ENCODE measurements around the gene P2RY6. TPM values are rescaled to one million over a fixed set of nuclear protein-coding genes. Genes with fewer than 3 reads are reported as not detected.

P2RY6 gene
- total RNA-seq, 1 donor from 2014 or later = 3.7 TPM

DNA sequence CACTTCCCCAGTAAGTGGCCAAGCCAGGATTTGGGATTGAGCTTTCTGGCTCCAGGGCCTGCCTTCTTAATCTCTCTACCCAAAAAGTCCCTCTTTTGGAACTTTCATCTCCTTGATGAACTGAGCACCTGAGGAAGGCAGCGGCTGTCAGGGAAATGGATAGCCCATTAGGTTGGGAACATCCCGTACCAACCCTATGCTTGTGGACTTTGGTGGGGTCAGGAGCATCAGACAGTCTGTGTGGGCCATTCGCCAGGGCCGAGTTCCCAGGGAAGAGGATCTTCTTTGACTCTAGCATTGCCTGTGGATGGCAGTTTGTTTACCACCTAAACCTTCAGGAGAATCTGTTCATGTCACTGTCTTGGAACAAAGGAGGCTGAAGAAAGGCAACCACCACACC is 66.1 kb downstream of the P2RY6 start:
- DNase-seq (ENCODE audit: low read depth) = no peak
- TF ChIP-seq, protein P1, sequence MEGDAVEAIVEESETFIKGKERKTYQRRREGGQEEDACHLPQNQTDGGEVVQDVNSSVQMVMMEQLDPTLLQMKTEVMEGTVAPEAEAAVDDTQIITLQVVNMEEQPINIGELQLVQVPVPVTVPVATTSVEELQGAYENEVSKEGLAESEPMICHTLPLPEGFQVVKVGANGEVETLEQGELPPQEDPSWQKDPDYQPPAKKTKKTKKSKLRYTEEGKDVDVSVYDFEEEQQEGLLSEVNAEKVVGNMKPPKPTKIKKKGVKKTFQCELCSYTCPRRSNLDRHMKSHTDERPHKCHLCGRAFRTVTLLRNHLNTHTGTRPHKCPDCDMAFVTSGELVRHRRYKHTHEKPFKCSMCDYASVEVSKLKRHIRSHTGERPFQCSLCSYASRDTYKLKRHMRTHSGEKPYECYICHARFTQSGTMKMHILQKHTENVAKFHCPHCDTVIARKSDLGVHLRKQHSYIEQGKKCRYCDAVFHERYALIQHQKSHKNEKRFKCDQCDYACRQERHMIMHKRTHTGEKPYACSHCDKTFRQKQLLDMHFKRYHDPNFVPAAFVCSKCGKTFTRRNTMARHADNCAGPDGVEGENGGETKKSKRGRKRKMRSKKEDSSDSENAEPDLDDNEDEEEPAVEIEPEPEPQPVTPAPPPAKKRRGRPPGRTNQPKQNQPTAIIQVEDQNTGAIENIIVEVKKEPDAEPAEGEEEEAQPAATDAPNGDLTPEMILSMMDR (conservative IDR thresholded peaks at IDR 0.05; ENCODE audit: low read depth, low read length) = no peak
- H3K4me3 ChIP-seq (ENCODE audit: low read depth, low read length) = no peak overlapping the region

DNA sequence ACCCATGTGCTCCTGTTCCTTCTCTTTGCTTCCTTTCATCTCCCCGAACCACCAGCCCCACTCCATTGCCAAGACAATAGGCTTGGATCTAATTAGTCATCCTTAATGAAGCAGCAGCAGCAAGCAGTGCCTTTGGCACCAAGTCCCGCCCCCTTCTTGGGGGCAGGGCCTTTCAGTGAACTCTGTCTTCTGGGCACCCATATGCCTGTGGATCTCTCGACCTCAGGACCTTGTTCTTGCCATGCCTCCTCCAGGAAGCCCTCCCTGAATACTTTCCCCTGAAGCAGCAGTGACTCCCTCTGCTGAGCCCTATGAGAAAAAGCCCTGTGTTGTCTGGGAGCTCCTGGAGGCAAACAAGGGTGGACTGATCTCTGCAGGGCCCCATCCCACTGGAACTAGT is 68.0 kb downstream of the P2RY6 start:
- TF ChIP-seq, protein P1 (conservative IDR thresholded peaks at IDR 0.05; ENCODE audit: low read depth, low read length) = no peak
- H3K4me3 ChIP-seq (ENCODE audit: low read depth, low read length) = no peak overlapping the region
- DNase-seq (ENCODE audit: low read depth) = no peak

DNA sequence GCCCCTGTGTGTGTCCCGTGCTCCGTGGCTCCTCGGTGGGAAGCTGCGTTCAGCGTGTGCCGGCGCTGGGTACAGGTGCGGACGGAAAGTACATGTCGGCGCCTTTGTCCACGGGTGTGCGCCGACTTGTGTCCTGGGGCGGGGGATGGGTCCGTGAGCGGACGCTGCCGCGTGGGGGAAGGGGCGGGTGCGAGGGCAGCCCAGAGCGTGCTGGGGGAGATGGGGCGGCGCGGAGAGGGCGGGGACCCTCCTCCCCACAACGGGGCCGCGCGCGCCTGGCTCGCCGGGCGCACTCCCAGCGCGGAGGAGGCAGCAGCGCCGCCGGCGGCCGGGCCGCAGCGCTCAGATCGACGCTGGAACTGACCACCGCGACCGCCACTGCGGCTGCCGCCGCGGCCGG is 70.5 kb downstream of the P2RY6 start:
- H3K4me3 ChIP-seq (ENCODE audit: low read depth, low read length) = peak overlapping the region; percentile 10
- TF ChIP-seq, protein P1 (conservative IDR thresholded peaks at IDR 0.05; ENCODE audit: low read depth, low read length) = no peak
- DNase-seq (ENCODE audit: low read depth) = no peak

DNA sequence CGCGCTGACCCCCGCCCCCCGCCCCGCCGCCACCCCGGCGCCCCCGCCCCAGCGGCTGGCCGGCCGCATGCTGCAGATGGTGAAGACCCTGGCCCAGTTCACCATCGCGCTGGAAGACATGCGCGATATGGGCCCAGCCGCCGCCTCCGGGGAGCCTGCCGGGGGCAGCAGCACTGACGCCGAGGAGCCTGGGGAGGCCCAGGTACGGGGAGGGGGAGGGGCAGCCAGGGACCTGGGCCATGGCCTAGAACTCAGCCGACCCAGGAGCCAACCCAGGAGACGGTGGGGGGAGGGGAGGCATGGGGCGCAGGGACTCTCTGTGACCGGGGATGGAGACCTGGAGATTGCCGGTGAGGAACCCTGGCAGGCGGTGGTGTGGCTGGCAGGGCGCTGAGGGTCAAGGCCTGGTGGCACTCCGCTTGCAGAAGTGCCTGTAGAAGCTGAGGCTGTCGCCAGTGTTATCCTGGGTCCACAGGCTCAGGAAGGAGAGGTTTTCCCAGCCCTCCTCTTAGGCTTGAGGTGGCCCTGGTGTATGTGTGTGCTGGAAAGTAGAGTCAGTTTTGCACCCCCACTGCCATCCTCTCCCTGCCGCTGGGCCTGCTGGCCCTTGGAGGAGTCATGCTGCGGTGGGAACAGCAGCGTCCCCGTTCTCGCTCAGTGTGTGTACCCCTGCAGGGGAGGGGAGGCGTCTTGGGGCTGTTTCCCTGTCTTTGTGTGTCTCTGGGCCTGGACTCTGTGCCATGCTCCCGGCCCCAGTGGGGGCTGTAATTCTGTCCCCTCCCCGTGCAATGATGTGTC is 71.1 kb downstream of the P2RY6 start:
- DNase-seq (ENCODE audit: low read depth) = no peak
- H3K4me3 ChIP-seq (ENCODE audit: low read depth, low read length) = peak overlapping the region; percentile 11
- TF ChIP-seq, protein P1 (conservative IDR thresholded peaks at IDR 0.05; ENCODE audit: low read depth, low read length) = no peak

DNA sequence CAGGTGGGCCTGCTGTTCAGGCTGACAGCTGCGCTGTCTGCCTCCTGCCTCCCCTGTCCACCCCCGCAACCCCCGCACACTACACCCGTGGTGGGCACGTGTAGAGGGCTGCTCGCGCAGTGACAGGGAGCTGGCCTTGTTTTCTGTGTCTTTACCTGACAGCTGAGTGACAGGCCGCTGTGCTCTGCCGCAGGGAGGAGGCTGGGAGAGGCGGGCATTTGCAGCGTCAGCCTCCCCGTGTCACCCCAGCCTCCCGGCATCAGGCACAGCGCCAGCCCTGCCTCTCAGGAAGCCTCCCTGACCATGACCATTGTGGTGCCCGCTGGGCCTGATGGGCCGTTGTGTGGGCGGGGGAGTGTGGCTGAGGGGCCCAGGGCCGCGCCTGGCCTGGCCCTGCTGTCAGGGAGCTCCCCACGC is 72.1 kb downstream of the P2RY6 start:
- TF ChIP-seq, protein P1 (conservative IDR thresholded peaks at IDR 0.05; ENCODE audit: low read depth, low read length) = no peak
- no peak overlapping the region for H3K4me3 ChIP-seq (ENCODE audit: low read depth, low read length)
- no peak for DNase-seq (ENCODE audit: low read depth)

DNA sequence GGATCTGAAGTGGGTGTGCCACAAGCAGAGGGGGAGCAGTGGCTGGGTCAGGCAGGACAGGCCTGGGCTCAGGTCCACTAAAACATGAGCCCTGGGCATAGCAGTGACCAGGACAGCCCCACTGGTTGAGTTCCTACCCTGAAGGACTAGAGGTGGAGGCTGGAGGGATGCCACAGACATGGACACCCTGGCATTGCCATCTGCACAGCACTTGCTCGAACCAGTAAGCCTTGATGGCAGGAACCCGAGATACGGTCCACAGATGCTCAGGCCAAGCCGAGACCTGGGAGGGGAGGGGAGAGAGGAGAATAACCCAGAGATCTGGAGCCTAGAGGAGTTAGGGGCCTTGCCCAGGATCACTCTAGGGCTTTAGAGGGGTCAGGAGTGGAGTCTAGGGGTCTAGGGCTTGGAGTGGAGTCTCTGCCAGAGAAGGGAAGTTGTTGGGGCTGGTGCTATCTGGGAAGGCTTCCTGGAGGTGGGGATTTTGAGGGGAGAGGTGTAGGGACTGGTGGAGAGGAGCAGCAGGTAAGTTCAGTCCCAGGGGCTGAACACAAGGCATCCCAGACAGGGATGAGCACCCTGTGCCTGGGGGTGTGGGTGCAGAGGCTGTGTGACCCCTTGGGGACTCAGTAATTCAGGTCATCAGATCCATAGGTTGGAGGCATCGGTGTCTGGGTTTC is 73.5 kb downstream of the P2RY6 start:
- H3K4me3 ChIP-seq (ENCODE audit: low read depth, low read length) = no peak overlapping the region
- TF ChIP-seq, protein P1 (conservative IDR thresholded peaks at IDR 0.05; ENCODE audit: low read depth, low read length) = no peak
- DNase-seq (ENCODE audit: low read depth) = no peak

Data from epithelial cell of proximal tubule (primary cell).